TTC549 (cell line): ENCODE measurements around the gene SEL1L.
"Not testable (repeated sequence)": the region's sequence is repeated elsewhere in the genome, so short reads cannot be mapped to it uniquely, and the experiment has no call there.

ENCODE experiments used
- FAIRE-seq: peaks from 2 replicates; lab custom pipeline; 2012; peaks lifted over from hg19 to GRCh38; lab: Jason Lieb, UNC

SEL1L gene

GRCh38 chr14:81525129-81525528 lies 8.5 kb downstream of the SEL1L start:
- no peak for FAIRE-seq

- no peak for FAIRE-seq
These were observed 10.0 kb downstream of the SEL1L start for GRCh38 chr14:81523616-81524015.

- FAIRE-seq, result no peak
These were observed 10.6 kb downstream of the SEL1L start for GRCh38 chr14:81523016-81523415.

GRCh38 chr14:81521356-81521755 lies 12.3 kb downstream of the SEL1L start:
- no peak for FAIRE-seq

- FAIRE-seq, result no peak
These were observed 14.2 kb downstream of the SEL1L start for GRCh38 chr14:81519200-81520011.

- FAIRE-seq, result no peak
These were observed 15.8 kb downstream of the SEL1L start for GRCh38 chr14:81517798-81518398.

GRCh38 chr14:81516986-81517797 lies 16.5 kb downstream of the SEL1L start:
- FAIRE-seq, result no peak

GRCh38 chr14:81515927-81516326 lies 17.7 kb downstream of the SEL1L start:
- FAIRE-seq, result not testable (repeated sequence)

GRCh38 chr14:81512826-81513225 lies 20.8 kb downstream of the SEL1L start:
- not testable (repeated sequence) for FAIRE-seq

- no peak for FAIRE-seq
These were observed 22.3 kb downstream of the SEL1L start for GRCh38 chr14:81511111-81511904.

GRCh38 chr14:81509838-81510452 lies 23.7 kb downstream of the SEL1L start:
- FAIRE-seq, result no peak

- FAIRE-seq, result no peak
These were observed 24.3 kb downstream of the SEL1L start for GRCh38 chr14:81509321-81509720.

GRCh38 chr14:81506487-81506886 lies 27.2 kb downstream of the SEL1L start:
- FAIRE-seq, result no peak

- FAIRE-seq, result no peak
These were observed 28.8 kb downstream of the SEL1L start for GRCh38 chr14:81504864-81505263.

- no peak for FAIRE-seq
These were observed 47.9 kb downstream of the SEL1L start for GRCh38 chr14:81485781-81486180.

- FAIRE-seq, result no peak
These were observed 48.3 kb downstream of the SEL1L start for GRCh38 chr14:81485372-81485771.

GRCh38 chr14:81484120-81484519 lies 49.5 kb downstream of the SEL1L start:
- FAIRE-seq, result no peak

- no peak for FAIRE-seq
These were observed 52.9 kb downstream of the SEL1L start for GRCh38 chr14:81480741-81481140.

- FAIRE-seq, result no peak
These were observed 55.2 kb downstream of the SEL1L start for GRCh38 chr14:81478446-81478845.

- no peak for FAIRE-seq
These were observed 56.8 kb downstream of the SEL1L start for GRCh38 chr14:81476816-81477215.

GRCh38 chr14:81474685-81475324 lies 58.8 kb downstream of the SEL1L start:
- no peak for FAIRE-seq
